ENCODE measurements around the gene PXYLP1.

- TF ChIP-seq YY1 (IDR thresholded peaks at IDR 0.05; ENCODE audit: low read depth) (no peak), CEBPB (IDR thresholded peaks at IDR 0.05) (no peak), MAX (IDR thresholded peaks at IDR 0.05) (no peak), EP300 (IDR thresholded peaks at IDR 0.05; ENCODE audit: borderline replicate concordance) (no peak), TCF12 (IDR thresholded peaks at IDR 0.05; ENCODE audit: low read depth) (no peak), NFIC (IDR thresholded peaks at IDR 0.05) (no peak)
These were observed 95.0 kb downstream of the PXYLP1 start for GRCh38 chr3:141326626-141327025.
